LNCAP (cell line): ENCODE measurements around the gene LAMB2.

ENCODE experiments used
- CTCF ChIP-seq: fragments of 450-650 bp; IDR thresholded peaks from 2 replicates; pipeline ENCODE4 v1.5.1; 2017; ENCODE audit warnings: mild to moderate bottlenecking

Gene LAMB2

GRCh38 chr3:49158103-49158709 is 25.4 kb upstream of the LAMB2 start:
- peak; percentile 70 for TF ChIP-seq CTCF

- no peak for TF ChIP-seq CTCF
Measured at GRCh38 chr3:49157289-49157688, 24.4 kb upstream of the LAMB2 start.

- TF ChIP-seq CTCF = no peak
Measured at GRCh38 chr3:49153349-49153912, 20.6 kb upstream of the LAMB2 start.

GRCh38 chr3:49151610-49152009 is 18.8 kb upstream of the LAMB2 start:
- no peak for TF ChIP-seq CTCF

GRCh38 chr3:49148159-49148558 is 15.3 kb upstream of the LAMB2 start:
- no peak for TF ChIP-seq CTCF

- no peak for TF ChIP-seq CTCF
Measured at GRCh38 chr3:49140080-49140479, 7.2 kb upstream of the LAMB2 start.

- TF ChIP-seq CTCF = no peak
Measured at GRCh38 chr3:49135499-49135898, 2.6 kb upstream of the LAMB2 start.
